Measurements from ENCODE around the gene GPR155. TPM values are rescaled to one million over a fixed set of nuclear protein-coding genes. Genes with fewer than 3 reads are reported as not detected.

GPR155 gene
- total and polyA plus RNA-seq, 8 donors = 0.87 to 43.1 (median 13.6) TPM

DNA sequence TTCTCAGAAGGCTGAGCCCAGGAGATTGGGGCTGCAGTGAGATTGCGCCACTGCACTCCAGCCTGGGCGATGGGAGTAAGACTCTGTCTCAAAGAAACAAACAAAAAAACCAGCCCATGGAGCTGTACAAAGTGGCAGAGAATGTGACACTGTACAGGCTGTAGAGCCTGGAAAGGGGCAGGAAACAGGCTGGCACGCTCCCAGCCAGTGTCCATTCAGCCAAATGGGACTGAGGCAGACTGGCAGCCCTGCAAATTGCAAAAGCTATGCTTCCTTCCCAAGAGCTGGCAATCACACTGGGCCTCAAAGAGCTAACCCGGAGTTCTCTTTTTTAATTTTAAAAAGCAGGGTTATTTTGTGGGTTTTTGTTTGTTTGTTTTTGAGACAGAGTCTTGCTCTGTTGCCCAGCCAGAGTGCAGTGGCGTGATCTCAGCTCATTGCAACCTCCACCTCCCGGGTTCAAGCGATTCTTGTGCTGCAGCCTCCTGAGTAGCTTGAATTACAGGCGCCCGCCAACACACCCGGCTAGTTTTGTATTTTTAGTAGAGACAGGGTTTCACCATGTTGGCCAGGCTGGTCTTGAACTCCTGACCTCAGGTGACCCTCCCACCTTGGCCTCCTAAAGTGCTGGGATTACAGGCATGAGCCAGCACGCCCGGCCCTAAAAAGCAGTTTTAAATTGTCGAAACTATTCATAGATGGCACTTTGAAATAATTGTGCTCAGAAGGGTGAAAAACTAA, 48.5 kb downstream of the GPR155 start:
- DNase-seq = peak in 1 of 2 donors; percentile 64
- 80 to 89% (median 87%) methylated on average over 13 of the region's 13 CpGs for WGBS, 5 donors

DNA sequence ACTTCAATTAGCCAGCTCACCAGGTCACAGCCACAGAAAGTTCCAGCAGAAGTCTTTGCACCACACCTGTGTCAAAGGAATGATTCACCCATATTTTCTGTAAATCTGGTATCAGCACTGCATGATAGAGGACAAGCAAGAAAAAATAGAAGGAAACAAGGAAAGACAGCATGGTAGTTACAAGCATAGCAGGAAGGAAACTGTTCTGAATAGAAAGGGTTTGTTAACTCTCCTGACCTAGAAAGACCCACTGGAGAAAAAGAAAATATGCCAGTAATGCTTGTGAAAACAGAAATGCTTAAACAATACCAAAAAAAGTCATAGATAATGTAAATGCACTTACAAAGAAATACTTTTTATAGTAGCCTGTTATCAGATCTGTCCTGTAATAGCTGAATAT, 50.5 kb downstream of the GPR155 start:
- Histone ChIP-seq H3K27ac (no peak overlapping the region), H3K4me1 (peaks cover 0 to 7% (median 0%) of the 10 kb centered on the region in 4 donors), H3K9me3 (no peaks in the 10 kb centered on the region), H3K36me3 (peaks cover 7 to 43% (median 22%) of the 10 kb centered on the region in 4 donors), H3K27me3 (no peaks in the 10 kb centered on the region), H3K4me3 (no peak overlapping the region)
- intact Hi-C loops (cut with DNase I; ENCODE audit: low total_unique reads) = no loop called here
- TF ChIP-seq POLR2AphosphoS5 (IDR thresholded peaks at IDR 0.05) (no peak), EP300 (IDR thresholded peaks at IDR 0.05) (no peak), POLR2A (IDR thresholded peaks at IDR 0.05) (no peak)
- TF ChIP-seq, protein P1, sequence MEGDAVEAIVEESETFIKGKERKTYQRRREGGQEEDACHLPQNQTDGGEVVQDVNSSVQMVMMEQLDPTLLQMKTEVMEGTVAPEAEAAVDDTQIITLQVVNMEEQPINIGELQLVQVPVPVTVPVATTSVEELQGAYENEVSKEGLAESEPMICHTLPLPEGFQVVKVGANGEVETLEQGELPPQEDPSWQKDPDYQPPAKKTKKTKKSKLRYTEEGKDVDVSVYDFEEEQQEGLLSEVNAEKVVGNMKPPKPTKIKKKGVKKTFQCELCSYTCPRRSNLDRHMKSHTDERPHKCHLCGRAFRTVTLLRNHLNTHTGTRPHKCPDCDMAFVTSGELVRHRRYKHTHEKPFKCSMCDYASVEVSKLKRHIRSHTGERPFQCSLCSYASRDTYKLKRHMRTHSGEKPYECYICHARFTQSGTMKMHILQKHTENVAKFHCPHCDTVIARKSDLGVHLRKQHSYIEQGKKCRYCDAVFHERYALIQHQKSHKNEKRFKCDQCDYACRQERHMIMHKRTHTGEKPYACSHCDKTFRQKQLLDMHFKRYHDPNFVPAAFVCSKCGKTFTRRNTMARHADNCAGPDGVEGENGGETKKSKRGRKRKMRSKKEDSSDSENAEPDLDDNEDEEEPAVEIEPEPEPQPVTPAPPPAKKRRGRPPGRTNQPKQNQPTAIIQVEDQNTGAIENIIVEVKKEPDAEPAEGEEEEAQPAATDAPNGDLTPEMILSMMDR (IDR thresholded peaks at IDR 0.05) = no peak
- DNase-seq = no peak

More for the DNA sequence above, 48.5 kb downstream of the GPR155 start:
- peaks cover 7 to 43% (median 33%) of the 10 kb centered on the region in 4 donors for H3K36me3 ChIP-seq
- no peak overlapping the region for H3K4me3 ChIP-seq
- peak overlapping the region in 1 of 5 donors; percentile 24 for H3K27ac ChIP-seq
- intact Hi-C loops (cut with DNase I; ENCODE audit: low total_unique reads) = no loop called here
- TF ChIP-seq EP300 (IDR thresholded peaks at IDR 0.05) = no peak
- TF ChIP-seq, protein P1 (IDR thresholded peaks at IDR 0.05) = no peak
- TF ChIP-seq POLR2AphosphoS5 (IDR thresholded peaks at IDR 0.05) = no peak
- no peak for TF ChIP-seq POLR2A (IDR thresholded peaks at IDR 0.05)
- no peaks in the 10 kb centered on the region for H3K27me3 ChIP-seq
- H3K9me3 ChIP-seq = no peaks in the 10 kb centered on the region
- H3K4me1 ChIP-seq = peaks cover 0 to 7% (median 0%) of the 10 kb centered on the region in 4 donors

- 90 to 100% (median 96%) methylated on average over 1 of the region's 1 CpG for WGBS, 5 donors
- Histone ChIP-seq H3K9me3 (no peaks in the 10 kb centered on the region), H3K36me3 (peaks cover 7 to 54% (median 37%) of the 10 kb centered on the region in 4 donors), H3K27me3 (no peaks in the 10 kb centered on the region), H3K27ac (no peak overlapping the region), H3K4me3 (no peak overlapping the region), H3K4me1 (peaks cover 0 to 7% (median 2%) of the 10 kb centered on the region in 4 donors)
- TF ChIP-seq EP300 (IDR thresholded peaks at IDR 0.05) = no peak
- TF ChIP-seq POLR2AphosphoS5 (IDR thresholded peaks at IDR 0.05) = no peak
- DNase-seq = no peak
- intact Hi-C loops (cut with DNase I; ENCODE audit: low total_unique reads) = no loop called here
Measured at GRCh38 chr2:174431902-174432301, 54.9 kb downstream of the GPR155 start.

GRCh38 chr2:174430066-174430465, 56.8 kb downstream of the GPR155 start:
- no peaks in the 10 kb centered on the region for H3K9me3 ChIP-seq
- no peak for TF ChIP-seq EP300 (IDR thresholded peaks at IDR 0.05)
- TF ChIP-seq POLR2A (IDR thresholded peaks at IDR 0.05) = no peak
- TF ChIP-seq POLR2AphosphoS5 (IDR thresholded peaks at IDR 0.05) = no peak
- TF ChIP-seq, protein P1 (IDR thresholded peaks at IDR 0.05) = no peak
- H3K4me1 ChIP-seq = peaks cover 0 to 7% (median 2%) of the 10 kb centered on the region in 4 donors
- 74 to 100% (median 93%) methylated on average over 2 of the region's 2 CpGs for WGBS, 5 donors
- no peaks in the 10 kb centered on the region for H3K27me3 ChIP-seq
- peaks cover 0 to 44% (median 29%) of the 10 kb centered on the region in 4 donors for H3K36me3 ChIP-seq
- no peak overlapping the region for H3K4me3 ChIP-seq
- no peak overlapping the region for H3K27ac ChIP-seq
- intact Hi-C loops (cut with DNase I; ENCODE audit: low total_unique reads) = no loop called here
- no peak for DNase-seq

DNA sequence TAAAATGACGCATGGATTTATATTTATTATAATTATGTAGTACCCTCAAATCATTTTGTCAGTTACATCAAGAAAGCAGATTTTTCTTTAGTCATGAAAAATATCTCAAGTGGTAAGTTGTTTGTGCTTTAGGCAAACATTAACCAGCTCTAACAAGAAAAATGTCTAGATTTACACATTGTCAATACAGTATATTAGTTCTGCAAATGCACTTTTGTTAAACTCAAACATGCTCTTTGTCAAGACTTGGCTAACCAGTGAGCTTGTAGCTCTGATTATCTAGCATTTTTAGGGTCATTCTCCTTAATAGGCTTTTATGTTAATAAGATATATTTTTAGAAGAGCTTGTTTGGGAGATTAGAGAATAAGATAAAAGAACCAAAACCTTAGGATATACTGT, 58.6 kb downstream of the GPR155 start:
- Histone ChIP-seq H3K9me3 (no peaks in the 10 kb centered on the region), H3K27me3 (no peaks in the 10 kb centered on the region), H3K27ac (no peak overlapping the region), H3K4me3 (no peak overlapping the region), H3K4me1 (peaks cover 0 to 7% (median 2%) of the 10 kb centered on the region in 4 donors), H3K36me3 (peaks cover 0 to 47% (median 38%) of the 10 kb centered on the region in 4 donors)
- intact Hi-C loops (cut with DNase I; ENCODE audit: low total_unique reads) = no loop called here
- TF ChIP-seq EP300 (IDR thresholded peaks at IDR 0.05) (no peak), POLR2A (IDR thresholded peaks at IDR 0.05) (no peak), POLR2AphosphoS5 (IDR thresholded peaks at IDR 0.05) (no peak)
- TF ChIP-seq, protein P1 (IDR thresholded peaks at IDR 0.05) = no peak
- 21 to 67% (median 63%) methylated on average over 1 of the region's 1 CpG for WGBS, 5 donors
- peak in 1 of 2 donors; percentile 35 for DNase-seq
